WTC11 (cell line): Measurements from ENCODE around the gene PAM16. TPM values are rescaled to one million over a fixed set of nuclear protein-coding genes. Genes with fewer than 3 reads are reported as not detected.

Experiments used
- ATAC-seq: fragments of 200-7000 bp; cut with Tn5 transposase; 2 replicates; pipeline ENCODE4 v1.10.0; 2021; ENCODE audit warnings: mild to moderate bottlenecking, moderate library complexity
- CTCF ChIA-PET: fragments of 300-600 bp; sonication (Branson Sonifier 250); formaldehyde crosslinking; loops from one replicate; lab custom pipeline; 2021; ENCODE audit warnings: antibody characterized with exemption; lab: Charles Lee
- POLR2A ChIA-PET: fragments of 350-600 bp; sonication (Branson Sonifier 250); formaldehyde crosslinking; loops from one replicate; lab custom pipeline; 2021; ENCODE audit warnings: antibody characterized with exemption; lab: Charles Lee
- DNase-seq: peaks from one replicate; pipeline ENCODE4 v3.0.0; 2021; ENCODE audit warnings: low spot score
- H3K27ac Mint-ChIP-seq: 2 replicates; pipeline ENCODE4 v1.8.0; 2021; ENCODE audit warnings: mixed read lengths
- H3K27me3 Mint-ChIP-seq: 2 replicates; pipeline ENCODE4 v1.8.0; 2021; ENCODE audit warnings: low read depth, mild to moderate bottlenecking, moderate library complexity, mixed read lengths
- H3K36me3 Mint-ChIP-seq: 2 replicates; pipeline ENCODE4 v1.8.0; 2021; ENCODE audit warnings: mixed read lengths
- H3K4me1 Mint-ChIP-seq: 2 replicates; pipeline ENCODE4 v1.8.0; 2022; ENCODE audit warnings: mixed read lengths
- H3K4me3 Mint-ChIP-seq: 2 replicates; pipeline ENCODE4 v1.8.0; 2021; ENCODE audit warnings: mild to moderate bottlenecking, moderate library complexity, mixed read lengths
- H3K9me3 Mint-ChIP-seq: 2 replicates; pipeline ENCODE4 v1.8.0; 2021; ENCODE audit warnings: mixed read lengths
- AR ChIP-seq: fragments of 250-450 bp; sonication (Bioruptor Pico); IDR thresholded peaks from 2 replicates; pipeline ENCODE4 v1.9.0; 2021; ENCODE audit warnings: mild to moderate bottlenecking
- ATF6 ChIP-seq: sonication (generic); formaldehyde crosslinking; IDR thresholded peaks from 2 replicates; pipeline ENCODE4 v1.8.1; 2023; ENCODE audit warnings: mild to moderate bottlenecking, missing genetic modification reagents
- CREB1 ChIP-seq: sonication (generic); formaldehyde crosslinking; IDR thresholded peaks from 2 replicates; pipeline ENCODE4 v1.8.0; 2023; ENCODE audit warnings: mild to moderate bottlenecking, missing genetic modification reagents
- FOXJ3 ChIP-seq: sonication (generic); formaldehyde crosslinking; IDR thresholded peaks from 2 replicates; pipeline ENCODE4 v1.9.0; 2021; ENCODE audit warnings: missing genetic modification reagents, mild to moderate bottlenecking, borderline replicate concordance
- HMGXB4 ChIP-seq: sonication (generic); formaldehyde crosslinking; IDR thresholded peaks from 2 replicates; pipeline ENCODE4 v1.8.1; 2023; ENCODE audit warnings: mild to moderate bottlenecking, moderate library complexity, missing genetic modification reagents
- NR1H2 ChIP-seq: sonication (generic); formaldehyde crosslinking; IDR thresholded peaks from 2 replicates; pipeline ENCODE4 v1.9.0; 2021; ENCODE audit warnings: mild to moderate bottlenecking, moderate library complexity, missing genetic modification reagents
- SP1 ChIP-seq: sonication (generic); formaldehyde crosslinking; conservative IDR thresholded peaks from 2 replicates; pipeline ENCODE4 v1.8.1; 2022; ENCODE audit warnings: missing genetic modification reagents
- ZNF281 ChIP-seq: sonication (generic); formaldehyde crosslinking; IDR thresholded peaks from 2 replicates; pipeline ENCODE4 v1.8.0; 2023; ENCODE audit warnings: mild to moderate bottlenecking, missing genetic modification reagents
- total RNA-seq: library from RNA; stranded (reverse); gene quantifications from 3 replicates; pipeline ENCODE4 v1.2.3, GENCODE V29; 2021
- TF ChIP-seq, protein P1 (sequence below): fragments of 250-450 bp; sonication (Bioruptor Pico); conservative IDR thresholded peaks from 2 replicates; pipeline ENCODE4 v1.9.0; 2021; ENCODE audit warnings: mild to moderate bottlenecking
- TF ChIP-seq, protein P2 (sequence below): sonication (generic); formaldehyde crosslinking; IDR thresholded peaks from 2 replicates; pipeline ENCODE4 v1.8.0; 2023; ENCODE audit warnings: missing genetic modification reagents
- TF ChIP-seq, protein P3 (sequence below): sonication (generic); formaldehyde crosslinking; conservative IDR thresholded peaks from 2 replicates; pipeline ENCODE4 v1.8.1; 2023; ENCODE audit warnings: mild to moderate bottlenecking, low read depth, missing genetic modification reagents, moderate library complexity
- TF ChIP-seq, protein P4 (sequence below): sonication (generic); formaldehyde crosslinking; IDR thresholded peaks from 2 replicates; pipeline ENCODE4 v1.8.1; 2023; ENCODE audit warnings: mild to moderate bottlenecking, missing genetic modification reagents, borderline replicate concordance

PAM16 gene
- total RNA-seq, 1 experiment from 2014 or later = 88.9 TPM

DNA sequence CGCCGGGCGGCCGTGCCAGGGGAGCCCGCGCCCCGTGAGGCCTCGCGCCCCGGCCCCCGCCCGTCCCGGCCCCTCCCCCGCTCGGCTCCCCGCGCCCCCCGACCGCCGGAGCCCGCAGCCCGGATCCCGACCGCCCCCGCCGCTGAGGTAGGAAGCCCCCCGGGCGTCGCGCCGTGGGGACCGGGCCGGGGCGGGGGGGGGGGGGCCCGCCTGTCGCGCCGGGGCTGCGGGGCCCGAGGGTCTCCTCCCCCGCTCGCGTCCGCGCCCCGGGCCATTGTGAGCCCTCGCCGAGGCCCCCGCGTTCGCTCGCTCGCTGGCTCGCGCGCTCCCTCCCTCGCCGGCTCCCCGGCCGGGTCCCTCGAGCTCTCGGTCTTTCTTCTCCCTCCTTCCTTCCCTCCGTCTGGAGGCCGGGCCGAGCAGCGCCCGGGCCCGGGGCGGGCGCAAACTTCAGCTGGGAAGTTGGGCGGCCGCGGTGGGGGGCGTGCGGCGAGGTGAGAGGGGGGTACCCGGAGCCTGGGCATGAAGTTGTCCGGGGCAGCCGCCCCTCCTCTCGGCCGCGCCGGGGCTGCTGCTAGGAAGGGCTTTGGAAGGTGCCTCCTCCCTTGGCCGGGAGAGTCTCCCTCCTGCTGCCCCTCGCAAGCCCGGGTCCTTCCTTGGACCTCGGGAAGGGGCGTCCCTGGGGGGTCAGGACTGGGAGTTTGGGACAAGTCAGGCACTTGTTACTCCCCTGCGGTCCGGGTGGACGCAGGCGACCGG, 34.8 kb downstream of the PAM16 start:
- CTCF ChIA-PET = interaction anchor here (0.6 to 6.1 kb wide), 19 partner anchors 8 to 418 kb away, joined by 3 to 56 read pairs (median 7); partner anchors contain the start of genes ANKS3 and TFAP4
- H3K36me3 Mint-ChIP-seq = no peaks in the 10 kb centered on the region
- ATAC-seq = peak; percentile 1; the same call in 1 of the 2 replicates
- TF ChIP-seq CREB1 (no peak), ZNF281 (0 out of 2 replicates have a peak, but pooled peaks have one; percentile 24), AR (no peak), ATF6 (CRISPR knock-in tag) (no peak), SP1 (CRISPR knock-in tag) (peak; percentile 2; the same call in 1 of the 2 replicates), NR1H2 (CRISPR knock-in tag) (no peak), FOXJ3 (no peak), HMGXB4 (CRISPR knock-in tag) (0 out of 2 replicates have a peak, but pooled peaks have one; percentile 26)
- TF ChIP-seq, protein P1, sequence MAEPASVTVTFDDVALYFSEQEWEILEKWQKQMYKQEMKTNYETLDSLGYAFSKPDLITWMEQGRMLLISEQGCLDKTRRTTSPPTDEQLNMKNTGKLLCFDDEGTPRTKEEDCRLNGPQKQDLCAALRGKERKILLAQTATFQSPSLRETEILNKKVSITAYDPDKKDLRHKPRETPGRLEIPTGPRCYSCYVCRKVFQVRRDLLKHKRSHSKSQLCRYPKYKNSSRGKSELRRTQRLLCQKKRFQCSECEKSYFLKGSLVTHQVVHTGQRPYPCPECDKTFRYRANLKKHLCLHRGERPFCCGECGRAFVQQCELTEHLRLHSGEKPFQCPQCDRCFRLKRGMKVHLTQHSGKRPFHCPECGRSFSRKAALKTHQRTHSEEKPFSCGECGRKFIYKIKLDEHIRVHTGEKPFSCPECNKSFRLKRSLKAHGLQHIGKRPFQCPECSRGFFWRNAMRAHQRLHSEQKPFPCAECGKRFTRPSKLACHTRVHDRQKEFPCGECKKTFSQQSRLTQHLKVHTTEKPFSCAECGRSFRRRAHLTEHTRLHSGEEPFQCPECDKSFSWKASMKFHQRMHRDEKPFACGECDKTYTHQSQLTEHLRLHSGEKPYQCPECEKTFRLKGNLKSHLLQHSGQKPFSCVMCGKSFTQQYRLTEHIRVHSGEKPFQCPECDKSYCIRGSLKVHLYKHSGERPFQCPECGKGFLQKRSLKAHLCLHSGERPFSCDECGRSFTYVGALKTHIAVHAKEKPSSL (CRISPR knock-in tag) = no peak
- TF ChIP-seq, protein P2, sequence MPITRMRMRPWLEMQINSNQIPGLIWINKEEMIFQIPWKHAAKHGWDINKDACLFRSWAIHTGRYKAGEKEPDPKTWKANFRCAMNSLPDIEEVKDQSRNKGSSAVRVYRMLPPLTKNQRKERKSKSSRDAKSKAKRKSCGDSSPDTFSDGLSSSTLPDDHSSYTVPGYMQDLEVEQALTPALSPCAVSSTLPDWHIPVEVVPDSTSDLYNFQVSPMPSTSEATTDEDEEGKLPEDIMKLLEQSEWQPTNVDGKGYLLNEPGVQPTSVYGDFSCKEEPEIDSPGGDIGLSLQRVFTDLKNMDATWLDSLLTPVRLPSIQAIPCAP (CRISPR knock-in tag) = no peak
- TF ChIP-seq, protein P3, sequence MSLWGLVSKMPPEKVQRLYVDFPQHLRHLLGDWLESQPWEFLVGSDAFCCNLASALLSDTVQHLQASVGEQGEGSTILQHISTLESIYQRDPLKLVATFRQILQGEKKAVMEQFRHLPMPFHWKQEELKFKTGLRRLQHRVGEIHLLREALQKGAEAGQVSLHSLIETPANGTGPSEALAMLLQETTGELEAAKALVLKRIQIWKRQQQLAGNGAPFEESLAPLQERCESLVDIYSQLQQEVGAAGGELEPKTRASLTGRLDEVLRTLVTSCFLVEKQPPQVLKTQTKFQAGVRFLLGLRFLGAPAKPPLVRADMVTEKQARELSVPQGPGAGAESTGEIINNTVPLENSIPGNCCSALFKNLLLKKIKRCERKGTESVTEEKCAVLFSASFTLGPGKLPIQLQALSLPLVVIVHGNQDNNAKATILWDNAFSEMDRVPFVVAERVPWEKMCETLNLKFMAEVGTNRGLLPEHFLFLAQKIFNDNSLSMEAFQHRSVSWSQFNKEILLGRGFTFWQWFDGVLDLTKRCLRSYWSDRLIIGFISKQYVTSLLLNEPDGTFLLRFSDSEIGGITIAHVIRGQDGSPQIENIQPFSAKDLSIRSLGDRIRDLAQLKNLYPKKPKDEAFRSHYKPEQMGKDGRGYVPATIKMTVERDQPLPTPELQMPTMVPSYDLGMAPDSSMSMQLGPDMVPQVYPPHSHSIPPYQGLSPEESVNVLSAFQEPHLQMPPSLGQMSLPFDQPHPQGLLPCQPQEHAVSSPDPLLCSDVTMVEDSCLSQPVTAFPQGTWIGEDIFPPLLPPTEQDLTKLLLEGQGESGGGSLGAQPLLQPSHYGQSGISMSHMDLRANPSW = 0 out of 2 replicates have a peak, but pooled peaks have one; percentile 19
- TF ChIP-seq, protein P4, sequence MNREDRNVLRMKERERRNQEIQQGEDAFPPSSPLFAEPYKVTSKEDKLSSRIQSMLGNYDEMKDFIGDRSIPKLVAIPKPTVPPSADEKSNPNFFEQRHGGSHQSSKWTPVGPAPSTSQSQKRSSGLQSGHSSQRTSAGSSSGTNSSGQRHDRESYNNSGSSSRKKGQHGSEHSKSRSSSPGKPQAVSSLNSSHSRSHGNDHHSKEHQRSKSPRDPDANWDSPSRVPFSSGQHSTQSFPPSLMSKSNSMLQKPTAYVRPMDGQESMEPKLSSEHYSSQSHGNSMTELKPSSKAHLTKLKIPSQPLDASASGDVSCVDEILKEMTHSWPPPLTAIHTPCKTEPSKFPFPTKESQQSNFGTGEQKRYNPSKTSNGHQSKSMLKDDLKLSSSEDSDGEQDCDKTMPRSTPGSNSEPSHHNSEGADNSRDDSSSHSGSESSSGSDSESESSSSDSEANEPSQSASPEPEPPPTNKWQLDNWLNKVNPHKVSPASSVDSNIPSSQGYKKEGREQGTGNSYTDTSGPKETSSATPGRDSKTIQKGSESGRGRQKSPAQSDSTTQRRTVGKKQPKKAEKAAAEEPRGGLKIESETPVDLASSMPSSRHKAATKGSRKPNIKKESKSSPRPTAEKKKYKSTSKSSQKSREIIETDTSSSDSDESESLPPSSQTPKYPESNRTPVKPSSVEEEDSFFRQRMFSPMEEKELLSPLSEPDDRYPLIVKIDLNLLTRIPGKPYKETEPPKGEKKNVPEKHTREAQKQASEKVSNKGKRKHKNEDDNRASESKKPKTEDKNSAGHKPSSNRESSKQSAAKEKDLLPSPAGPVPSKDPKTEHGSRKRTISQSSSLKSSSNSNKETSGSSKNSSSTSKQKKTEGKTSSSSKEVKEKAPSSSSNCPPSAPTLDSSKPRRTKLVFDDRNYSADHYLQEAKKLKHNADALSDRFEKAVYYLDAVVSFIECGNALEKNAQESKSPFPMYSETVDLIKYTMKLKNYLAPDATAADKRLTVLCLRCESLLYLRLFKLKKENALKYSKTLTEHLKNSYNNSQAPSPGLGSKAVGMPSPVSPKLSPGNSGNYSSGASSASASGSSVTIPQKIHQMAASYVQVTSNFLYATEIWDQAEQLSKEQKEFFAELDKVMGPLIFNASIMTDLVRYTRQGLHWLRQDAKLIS = no peak
- H3K4me1 Mint-ChIP-seq = peaks cover 30% of the 10 kb centered on the region
- no peak for DNase-seq
- peak overlapping the region; percentile 70 for H3K4me3 Mint-ChIP-seq
- POLR2A ChIA-PET = interaction anchor here (0.5 to 3.0 kb wide), 7 partner anchors 8 to 206 kb away, joined by 3 to 14 read pairs (median 4); no protein-coding TSS in a partner anchor
- H3K27me3 Mint-ChIP-seq = peaks cover 13% of the 10 kb centered on the region
- H3K27ac Mint-ChIP-seq = no peak overlapping the region
- no peaks in the 10 kb centered on the region for H3K9me3 Mint-ChIP-seq
